NCI-H1417 treated with DMSO at 0.1 percent for 48 hours (cell line): ENCODE results near the gene DUSP6.

Source experiments
- DNase-seq: peaks from one replicate; lab custom pipeline; 2025; lab: John Stamatoyannopoulos, UW

DUSP6 gene

GRCh38 chr12:89328151-89329030 lies 23.9 kb downstream of the DUSP6 start:
- DNase-seq = no peak

- no peak for DNase-seq
These were observed 24.7 kb downstream of the DUSP6 start for GRCh38 chr12:89327486-89328094.

- no peak for DNase-seq
These were observed 25.9 kb downstream of the DUSP6 start for GRCh38 chr12:89326239-89327040.

GRCh38 chr12:89325495-89325894 lies 26.8 kb downstream of the DUSP6 start:
- DNase-seq = no peak

- no peak for DNase-seq
These were observed 27.9 kb downstream of the DUSP6 start for GRCh38 chr12:89324437-89324836.

- no peak for DNase-seq
These were observed 28.6 kb downstream of the DUSP6 start for GRCh38 chr12:89323568-89324218.

GRCh38 chr12:89320735-89321134 lies 31.6 kb downstream of the DUSP6 start:
- no peak for DNase-seq

- DNase-seq = no peak
These were observed 32.7 kb downstream of the DUSP6 start for GRCh38 chr12:89319606-89320005.

GRCh38 chr12:89319122-89319521 lies 33.2 kb downstream of the DUSP6 start:
- DNase-seq = no peak

- DNase-seq = no peak
These were observed 35.6 kb downstream of the DUSP6 start for GRCh38 chr12:89316705-89317139.

- no peak for DNase-seq
These were observed 38.1 kb downstream of the DUSP6 start for GRCh38 chr12:89314060-89314761.

GRCh38 chr12:89311703-89312293 lies 40.5 kb downstream of the DUSP6 start:
- no peak for DNase-seq

- DNase-seq = no peak
These were observed 42.5 kb downstream of the DUSP6 start for GRCh38 chr12:89309815-89310214.

GRCh38 chr12:89309440-89309802 lies 42.9 kb downstream of the DUSP6 start:
- DNase-seq = no peak

GRCh38 chr12:89307474-89308253 lies 44.6 kb downstream of the DUSP6 start:
- no peak for DNase-seq

- no peak for DNase-seq
These were observed 45.4 kb downstream of the DUSP6 start for GRCh38 chr12:89306827-89307473.

GRCh38 chr12:89305373-89305772 lies 46.9 kb downstream of the DUSP6 start:
- DNase-seq = no peak

- DNase-seq = no peak
These were observed 52.4 kb downstream of the DUSP6 start for GRCh38 chr12:89299931-89300330.

GRCh38 chr12:89299417-89299816 lies 52.9 kb downstream of the DUSP6 start:
- DNase-seq = no peak
